ENCODE data around the gene SREBF1.

Gene SREBF1

DNA sequence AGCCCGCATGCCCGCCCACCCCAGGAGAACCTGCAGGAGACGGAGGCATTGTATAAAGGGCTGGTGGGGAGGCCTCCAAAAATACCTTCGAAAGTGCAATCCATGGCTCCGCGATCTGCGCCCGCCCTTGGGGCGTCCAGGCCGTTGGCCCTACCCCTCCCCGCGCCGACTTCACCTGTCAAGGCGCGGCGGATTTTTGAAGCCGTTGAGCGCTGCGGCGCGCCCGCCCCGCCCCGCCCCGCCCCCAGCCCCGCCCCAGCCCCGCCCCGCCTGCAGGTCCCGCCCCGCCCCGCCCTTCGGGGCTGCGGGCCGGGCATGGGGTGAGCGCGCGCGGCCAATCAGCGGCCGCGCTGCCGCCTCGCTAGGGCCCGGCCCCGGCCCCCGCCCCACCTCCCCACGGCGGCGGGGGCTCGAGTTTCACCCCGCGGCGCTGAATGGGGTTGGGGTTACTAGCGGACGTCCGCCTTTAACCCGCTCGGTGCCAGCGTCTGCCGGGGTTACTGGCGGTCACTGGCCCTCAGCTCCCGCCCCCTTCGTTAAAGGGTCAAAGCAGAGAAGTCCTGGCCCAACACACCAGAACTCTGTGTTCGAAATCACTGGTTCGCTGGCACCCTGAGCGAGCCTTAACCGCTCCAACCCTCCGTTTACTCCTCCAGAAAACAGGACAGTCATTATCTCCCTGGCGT is 13.2 kb downstream of the SREBF1 start:
- peak; percentile 93 to 96 (median 94) for DNase-seq

GRCh38 chr17:17822616-17823015 is 14.2 kb downstream of the SREBF1 start:
- DNase-seq, result no peak

- DNase-seq, result no peak
Measured at GRCh38 chr17:17822189-17822588, 14.6 kb downstream of the SREBF1 start.

DNA sequence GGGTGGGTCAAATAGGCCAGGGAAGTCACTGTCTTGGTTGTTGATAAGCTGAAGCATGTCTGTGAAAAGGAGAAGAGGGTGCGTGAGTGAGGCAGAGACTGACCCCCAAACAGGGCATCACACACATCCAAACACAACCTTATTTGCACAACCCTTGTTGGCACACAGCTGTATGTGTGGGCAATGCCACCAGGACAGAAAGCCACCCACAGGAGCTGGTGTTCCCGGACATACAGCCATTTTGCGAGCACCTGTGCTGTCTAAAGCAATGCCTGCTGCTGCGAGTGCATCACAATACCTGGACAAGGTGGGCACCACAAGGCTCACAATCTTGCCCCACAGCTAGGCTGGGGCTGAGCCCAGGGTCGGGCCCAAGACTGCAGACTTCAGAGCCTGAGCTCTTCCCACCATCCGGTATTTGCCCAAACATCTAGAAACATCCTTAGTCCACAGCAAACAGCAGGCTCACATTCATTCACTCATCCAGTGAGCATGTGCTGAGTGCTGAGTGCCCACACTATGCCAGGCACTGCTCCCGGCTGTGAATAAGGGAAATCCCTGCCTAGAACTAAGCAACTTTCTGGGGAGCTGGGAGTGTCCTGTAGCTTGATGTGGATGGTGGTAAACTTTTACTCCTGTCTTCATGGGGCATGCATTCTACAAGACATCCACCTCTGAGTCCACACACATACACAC is 16.2 kb downstream of the SREBF1 start:
- DNase-seq, result no peak

DNA sequence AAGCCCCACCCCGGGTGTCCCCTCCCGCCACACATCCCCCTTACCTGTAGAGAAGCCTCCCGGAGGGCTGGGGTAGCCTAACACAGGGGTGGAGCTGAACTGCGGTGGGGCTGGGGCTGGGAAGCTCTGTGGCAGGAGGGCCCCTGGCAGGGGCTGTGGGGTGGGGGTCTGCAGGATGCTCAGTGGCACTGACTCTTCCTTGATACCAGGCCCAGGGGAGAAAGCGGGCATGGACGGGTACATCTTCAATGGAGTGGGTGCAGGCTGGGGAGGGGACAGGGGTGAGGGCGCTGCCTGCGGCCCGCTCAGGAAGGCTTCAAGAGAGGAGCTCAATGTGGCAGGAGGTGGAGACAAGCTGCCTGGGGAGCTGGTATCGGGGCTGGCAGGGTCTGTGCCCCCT is 16.7 kb downstream of the SREBF1 start:
- no peak for DNase-seq

- peak; percentile 80 to 90 (median 88) for DNase-seq
Measured at GRCh38 chr17:17819561-17819995, 17.2 kb downstream of the SREBF1 start.

DNA sequence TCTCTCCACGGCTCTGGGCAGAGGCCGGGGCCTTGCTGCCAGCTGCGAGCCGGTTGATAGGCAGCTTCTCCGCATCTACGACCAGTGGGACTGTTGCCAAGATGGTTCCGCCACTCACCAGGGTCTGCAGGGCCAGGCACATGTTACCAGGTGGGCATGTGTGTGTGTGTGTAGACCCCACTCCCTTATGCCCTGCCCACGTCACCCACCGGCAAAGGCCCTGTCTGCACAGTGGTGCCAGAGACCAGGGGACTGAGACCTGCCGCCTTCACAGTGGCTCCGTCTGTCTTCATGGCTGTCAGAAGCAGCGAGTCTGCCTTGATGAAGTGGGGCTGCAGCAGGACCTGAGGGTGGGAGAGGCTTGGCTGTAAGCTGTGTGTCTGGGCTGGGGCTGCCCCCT is 17.7 kb downstream of the SREBF1 start:
- no peak for DNase-seq

GRCh38 chr17:17818088-17818526 is 18.7 kb downstream of the SREBF1 start:
- DNase-seq, result peak in 2 of 4 experiments; percentile 45 to 56

DNA sequence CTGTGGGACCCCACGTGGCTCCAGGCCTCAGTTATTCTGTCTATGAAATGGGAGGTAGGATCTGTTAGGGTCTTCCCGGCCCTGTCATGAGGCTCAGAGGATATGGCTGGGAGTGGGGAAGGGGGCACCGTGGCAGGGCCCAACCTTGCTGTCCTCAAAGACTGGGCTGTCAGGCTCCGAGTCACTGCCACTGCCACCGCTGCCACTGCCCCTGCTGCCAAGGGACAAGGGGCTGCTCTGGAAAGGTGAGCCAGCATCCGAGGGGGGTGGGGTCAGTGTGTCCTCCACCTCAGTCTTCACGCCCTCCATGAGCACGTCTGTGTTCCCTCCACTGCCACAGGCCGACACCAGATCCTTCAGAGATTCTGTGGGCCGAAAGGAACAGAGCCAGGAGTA is 19.2 kb downstream of the SREBF1 start:
- DNase-seq, result no peak

DNA sequence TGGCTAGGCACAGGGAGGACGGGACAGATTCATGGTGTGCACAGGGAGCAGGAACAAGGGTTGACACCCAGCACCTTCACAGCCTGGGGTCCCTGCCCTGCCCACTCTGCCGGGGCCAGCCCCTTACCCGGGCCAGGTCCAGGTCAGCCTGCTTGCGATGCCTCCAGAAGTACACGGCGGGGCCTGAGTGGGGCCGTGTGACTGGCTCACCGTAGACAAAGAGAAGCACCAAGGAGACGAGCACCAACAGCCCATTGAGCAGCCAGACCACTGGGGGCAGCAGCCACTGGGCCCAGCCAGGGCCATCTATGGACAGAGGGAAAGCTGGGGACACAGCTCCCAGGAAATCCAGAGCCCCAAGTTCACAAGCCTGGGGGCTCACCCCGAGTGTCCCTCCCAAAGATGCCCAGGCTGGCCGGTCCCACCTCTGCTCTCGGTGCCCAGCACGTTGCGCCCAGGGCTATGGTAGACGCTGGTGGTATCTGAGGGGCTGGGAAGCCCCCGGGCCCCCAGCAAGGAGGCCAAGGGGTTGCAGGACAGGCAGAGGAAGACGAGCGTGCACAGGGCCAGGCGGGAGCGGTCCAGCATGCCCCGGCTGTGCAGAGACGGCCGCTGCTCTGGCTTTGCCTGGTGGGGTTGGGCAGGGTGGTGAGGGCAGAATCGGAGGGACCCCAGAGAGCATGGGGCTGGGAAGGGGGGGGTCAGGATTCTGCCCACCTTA is 19.8 kb downstream of the SREBF1 start:
- no peak for DNase-seq

- no peak for DNase-seq
Measured at GRCh38 chr17:17816240-17816814, 20.5 kb downstream of the SREBF1 start.

- no peak for DNase-seq
Measured at GRCh38 chr17:17815436-17816200, 21.2 kb downstream of the SREBF1 start.

GRCh38 chr17:17815062-17815406 is 21.8 kb downstream of the SREBF1 start:
- DNase-seq, result no peak

- no peak for DNase-seq
Measured at GRCh38 chr17:17814162-17815061, 22.4 kb downstream of the SREBF1 start.

GRCh38 chr17:17813725-17814095 is 23.1 kb downstream of the SREBF1 start:
- no peak for DNase-seq

DNA sequence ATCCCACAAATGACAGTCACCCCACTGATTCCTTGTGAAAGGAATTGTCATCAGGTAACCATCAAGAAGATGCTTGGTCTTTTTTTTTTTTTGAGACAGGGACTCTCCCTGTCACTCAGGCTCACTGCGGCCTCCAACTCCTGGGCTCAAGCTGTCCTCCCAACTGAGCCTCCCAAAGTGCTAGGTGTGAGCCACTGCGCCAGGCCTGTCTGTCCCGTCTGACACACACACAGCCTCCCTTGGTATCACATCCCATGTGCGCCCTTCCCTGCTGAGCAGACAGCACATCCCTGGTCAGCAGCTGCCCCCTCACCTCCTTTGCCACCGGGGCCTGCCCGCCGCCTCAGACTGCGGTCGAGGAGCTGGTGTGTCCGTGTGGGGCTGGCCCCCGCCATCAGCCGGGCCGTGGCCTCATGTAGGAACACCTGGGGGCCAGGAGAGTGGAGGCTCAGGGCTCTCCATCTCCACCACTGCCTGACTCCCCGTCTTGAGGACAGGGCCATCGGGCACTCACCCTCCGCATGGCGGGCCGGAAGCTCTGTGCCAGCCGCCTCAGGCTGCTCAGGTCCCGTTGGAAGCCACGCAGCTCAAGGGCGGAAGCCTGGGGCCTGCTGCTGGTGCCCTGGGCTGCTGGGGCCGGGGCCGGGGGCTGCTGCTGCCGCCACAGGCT is 23.6 kb downstream of the SREBF1 start:
- no peak for DNase-seq

- peak; percentile 64 to 80 (median 74) for DNase-seq
Measured at GRCh38 chr17:17812211-17813054, 24.4 kb downstream of the SREBF1 start.

GRCh38 chr17:17811381-17812210 is 25.2 kb downstream of the SREBF1 start:
- no peak for DNase-seq

DNA sequence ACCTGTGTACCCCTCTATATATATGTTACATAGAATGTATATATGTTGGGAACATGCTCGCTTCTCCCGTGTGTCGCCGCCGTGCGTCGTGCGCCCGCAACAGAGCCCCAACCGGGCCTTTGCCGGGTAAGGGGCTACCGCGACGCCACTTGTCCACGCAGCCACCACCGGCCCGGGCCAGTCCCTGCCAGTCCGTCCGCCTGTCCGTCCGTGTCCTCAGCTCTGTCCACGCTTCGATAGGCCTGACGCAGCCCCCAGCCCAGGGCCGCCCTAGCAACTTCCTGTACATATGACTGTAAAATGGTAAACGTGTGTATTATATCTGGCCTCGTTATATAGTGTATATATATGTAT is 25.9 kb downstream of the SREBF1 start:
- DNase-seq, result no peak
